Endothelial cell (in vitro differentiated cells): ENCODE measurements around the gene SMCO3. TPM values are rescaled to one million over a fixed set of nuclear protein-coding genes. Genes with fewer than 3 reads are reported as not detected.

Experiments used
- DNase-seq: peaks from one replicate; pipeline ENCODE4 v3.0.0; 2021; ENCODE audit warnings: low spot score
- H3K27ac Mint-ChIP-seq: one replicate; pipeline ENCODE4 v1.8.0; 2021; ENCODE audit warnings: mixed read lengths, inconsistent platforms; ENCODE audit not compliant: unreplicated experiment
- H3K27me3 Mint-ChIP-seq: one replicate; pipeline ENCODE4 v1.8.0; 2021; ENCODE audit warnings: mild to moderate bottlenecking, moderate library complexity, mixed read lengths, inconsistent platforms; ENCODE audit not compliant: unreplicated experiment
- H3K36me3 Mint-ChIP-seq: one replicate; pipeline ENCODE4 v1.8.0; 2021; ENCODE audit warnings: mild to moderate bottlenecking, low read depth, mixed read lengths, inconsistent platforms; ENCODE audit not compliant: unreplicated experiment
- H3K4me1 Mint-ChIP-seq: one replicate; pipeline ENCODE4 v1.8.0; 2021; ENCODE audit warnings: mild to moderate bottlenecking, mixed read lengths, inconsistent platforms; ENCODE audit not compliant: unreplicated experiment
- H3K4me3 Mint-ChIP-seq: one replicate; pipeline ENCODE4 v1.8.0; 2021; ENCODE audit warnings: mild to moderate bottlenecking, mixed read lengths, inconsistent platforms; ENCODE audit not compliant: unreplicated experiment
- H3K9me3 Mint-ChIP-seq: one replicate; pipeline ENCODE4 v1.8.0; 2021; ENCODE audit warnings: mixed read lengths, inconsistent platforms; ENCODE audit not compliant: unreplicated experiment
- CTCF ChIP-seq: fragments of 200-600 bp; sonication (generic); IDR thresholded peaks from one replicate; pipeline ENCODE4 v1.5.0; 2021; ENCODE audit warnings: antibody characterized with exemption; ENCODE audit not compliant: unreplicated experiment
- total RNA-seq: library from RNA; stranded (reverse); fragmentation: NEBNext Ultra II Directional; extraction: Animal tissue kit (Norgen Biotek cat#: 25700); gene quantifications from one replicate; pipeline ENCODE4 v1.2.1, GENCODE V29; 2021; ENCODE audit not compliant: unreplicated experiment

Gene SMCO3
- total RNA-seq, 1 donor from 2014 or later = 0.13 TPM

GRCh38 chr12:14777271-14777670 is 36.7 kb downstream of the SMCO3 start:
- Mint-ChIP-seq H3K27ac (peak overlapping the region; percentile 32), H3K4me3 (no peak overlapping the region), H3K36me3 (no peaks in the 10 kb centered on the region), H3K27me3 (peaks cover 9% of the 10 kb centered on the region), H3K4me1 (peaks cover 39% of the 10 kb centered on the region), H3K9me3 (no peaks in the 10 kb centered on the region)
- DNase-seq = no peak
- no peak for TF ChIP-seq CTCF

GRCh38 chr12:14776236-14776961 is 37.6 kb downstream of the SMCO3 start:
- no peak overlapping the region for H3K27ac Mint-ChIP-seq
- no peaks in the 10 kb centered on the region for H3K9me3 Mint-ChIP-seq
- H3K4me3 Mint-ChIP-seq = peak overlapping the region; percentile 98
- peak; percentile 5 for TF ChIP-seq CTCF
- H3K27me3 Mint-ChIP-seq = peaks cover 9% of the 10 kb centered on the region
- peaks cover 44% of the 10 kb centered on the region for H3K4me1 Mint-ChIP-seq
- H3K36me3 Mint-ChIP-seq = no peaks in the 10 kb centered on the region
- no peak for DNase-seq

GRCh38 chr12:14775636-14775980 is 38.4 kb downstream of the SMCO3 start:
- H3K4me1 Mint-ChIP-seq = peaks cover 39% of the 10 kb centered on the region
- DNase-seq = no peak
- peaks cover 15% of the 10 kb centered on the region for H3K27me3 Mint-ChIP-seq
- peak overlapping the region; percentile 98 for H3K4me3 Mint-ChIP-seq
- no peaks in the 10 kb centered on the region for H3K9me3 Mint-ChIP-seq
- H3K27ac Mint-ChIP-seq = peak overlapping the region; percentile 97
- no peaks in the 10 kb centered on the region for H3K36me3 Mint-ChIP-seq
- no peak for TF ChIP-seq CTCF

GRCh38 chr12:14774906-14775635 is 38.9 kb downstream of the SMCO3 start:
- no peak for TF ChIP-seq CTCF
- H3K27me3 Mint-ChIP-seq = peaks cover 19% of the 10 kb centered on the region
- peak overlapping the region; percentile 97 for H3K27ac Mint-ChIP-seq
- H3K4me1 Mint-ChIP-seq = peaks cover 36% of the 10 kb centered on the region
- H3K4me3 Mint-ChIP-seq = peak overlapping the region; percentile 98
- DNase-seq = peak; percentile 43
- no peaks in the 10 kb centered on the region for H3K36me3 Mint-ChIP-seq
- no peaks in the 10 kb centered on the region for H3K9me3 Mint-ChIP-seq
